OCI-LY7 (cell line): ENCODE measurements around the gene C16orf54.

ENCODE experiments used
- CTCF ChIP-seq: fragments of 200-600 bp; sonication (generic); conservative IDR thresholded peaks from 2 replicates; pipeline ENCODE4 v1.5.1; 2014; ENCODE audit warnings: mild to moderate bottlenecking, antibody characterized with exemption, low read length, moderate library complexity, mixed read lengths
- EZH2phosphoT487 ChIP-seq: fragments of 200-600 bp; sonication (generic); IDR thresholded peaks from 2 replicates; pipeline ENCODE4 v1.6.1; 2018; ENCODE audit warnings: low read depth, borderline replicate concordance, mild to moderate bottlenecking, mixed run types, antibody characterized with exemption, low read length, moderate library complexity, mixed read lengths

GRCh38 chr16:29698042-29698441 is 47.7 kb downstream of the C16orf54 start:
- TF ChIP-seq CTCF: no peak
- no peak for TF ChIP-seq EZH2phosphoT487
